HepG2 (cell line): ENCODE measurements around the gene DLL1. TPM values are rescaled to one million over a fixed set of nuclear protein-coding genes. Genes with fewer than 3 reads are reported as not detected.

Experiments used
- ADNP ChIP-seq: sonication (generic); formaldehyde crosslinking; IDR thresholded peaks from 2 replicates; pipeline ENCODE4 v1.4.0; 2020; ENCODE audit warnings: missing genetic modification reagents
- E2F1 ChIP-seq: sonication (generic); formaldehyde crosslinking; IDR thresholded peaks from 2 replicates; pipeline ENCODE4 v1.5.0; 2020; ENCODE audit warnings: missing genetic modification reagents
- E2F5 ChIP-seq: sonication (generic); formaldehyde crosslinking; conservative IDR thresholded peaks from 2 replicates; pipeline ENCODE4 v1.4.0; 2020; ENCODE audit warnings: missing genetic modification reagents
- HNF4G ChIP-seq, 2 experiments: sonication (generic) in 1 of 2; formaldehyde crosslinking in 1 of 2; IDR thresholded peaks; 2 replicates each; pipeline versions ENCODE4 v1.4.0 to v1.6.1; 2011 to 2020; ENCODE audit warnings: borderline replicate concordance in 2 of 2, low read depth in 2 of 2, mild to moderate bottlenecking in 2 of 2, low read length in 1 of 2, missing genetic modification reagents in 1 of 2, moderate library complexity in 1 of 2
- JDP2 ChIP-seq: sonication (generic); formaldehyde crosslinking; IDR thresholded peaks from 2 replicates; pipeline ENCODE4 v1.8.1; 2022; ENCODE audit warnings: missing genetic modification reagents, borderline replicate concordance
- KLF16 ChIP-seq, 2 experiments: sonication (generic) in 1 of 2; formaldehyde crosslinking in 1 of 2; IDR thresholded peaks; 2 replicates each; pipeline versions ENCODE4 v1.6.1 to v1.8.0; 2016 to 2023; ENCODE audit warnings: missing genetic modification reagents in 2 of 2, missing compliant biosample characterization in 1 of 2
- PHF20 ChIP-seq: sonication (generic); formaldehyde crosslinking; IDR thresholded peaks from 2 replicates; pipeline ENCODE4 v1.5.0; 2020; ENCODE audit warnings: mild to moderate bottlenecking, missing genetic modification reagents
- RBAK ChIP-seq: sonication (generic); formaldehyde crosslinking; IDR thresholded peaks from 2 replicates; pipeline ENCODE4 v1.5.1; 2020; ENCODE audit warnings: mild to moderate bottlenecking, missing genetic modification reagents
- TBX2 ChIP-seq: sonication (generic); formaldehyde crosslinking; IDR thresholded peaks from 2 replicates; pipeline ENCODE4 v1.5.0; 2020; ENCODE audit warnings: missing genetic modification reagents, mild to moderate bottlenecking, borderline replicate concordance
- ZBTB38 ChIP-seq: sonication (generic); formaldehyde crosslinking; IDR thresholded peaks from 2 replicates; pipeline ENCODE4 v1.5.1; 2020; ENCODE audit warnings: mild to moderate bottlenecking, missing genetic modification reagents
- ZMYM3 ChIP-seq: sonication (generic); formaldehyde crosslinking; IDR thresholded peaks from 2 replicates; pipeline ENCODE4 v1.5.1; 2020; ENCODE audit warnings: mild to moderate bottlenecking, missing genetic modification reagents
- ZNF234 ChIP-seq: sonication (generic); formaldehyde crosslinking; conservative IDR thresholded peaks from 2 replicates; pipeline ENCODE4 v1.5.1; 2020; ENCODE audit warnings: mild to moderate bottlenecking, missing genetic modification reagents
- ZNF496 ChIP-seq: sonication (generic); formaldehyde crosslinking; IDR thresholded peaks from 2 replicates; pipeline ENCODE4 v1.8.1; 2023; ENCODE audit warnings: mild to moderate bottlenecking, moderate library complexity, missing genetic modification reagents; ENCODE audit not compliant: insufficient replicate concordance
- ZNF512B ChIP-seq: sonication (generic); formaldehyde crosslinking; IDR thresholded peaks from 2 replicates; pipeline ENCODE4 v1.5.1; 2020; ENCODE audit warnings: missing genetic modification reagents, mild to moderate bottlenecking, borderline replicate concordance
- ZNF556 ChIP-seq: sonication (generic); formaldehyde crosslinking; IDR thresholded peaks from 2 replicates; pipeline ENCODE4 v1.4.0; 2020; ENCODE audit warnings: mild to moderate bottlenecking, missing genetic modification reagents, borderline replicate concordance
- ZNF768 ChIP-seq: sonication (generic); formaldehyde crosslinking; IDR thresholded peaks from 2 replicates; pipeline ENCODE4 v1.4.0; 2020; ENCODE audit warnings: missing genetic modification reagents
- ZNF773 ChIP-seq: sonication (generic); formaldehyde crosslinking; IDR thresholded peaks from 2 replicates; pipeline ENCODE4 v1.4.0; 2020; ENCODE audit warnings: missing genetic modification reagents, borderline replicate concordance
- ZNF841 ChIP-seq: sonication (generic); formaldehyde crosslinking; IDR thresholded peaks from 2 replicates; pipeline ENCODE4 v1.8.1; 2023; ENCODE audit warnings: missing genetic modification reagents, borderline replicate concordance
- polyA plus RNA-seq, 8 experiments: library from polyadenylated mRNA; depleted of rRNA in 3 of 8; stranded (reverse) in 7 of 8; unstranded in 1 of 8; fragments of >200 nt; fragmentation: Illumina TruSeq in 4 of 8; extraction: Trizol in 4 of 8; gene quantifications; 2 replicates each; pipeline versions ENCODE4 v1.2.1 to v1.2.3, GENCODE V29; 2011 to 2016; ENCODE audit warnings: low read depth in 4 of 8, missing spikeins in 1 of 8, mixed read lengths in 1 of 8; ENCODE audit not compliant: insufficient read depth in 1 of 8
- total RNA-seq, 5 experiments: library from RNA; depleted of rRNA; stranded (reverse); fragments of >200 nt; fragmentation: Illumina TruSeq; extraction: Trizol; gene quantifications; 2 replicates each; pipeline ENCODE4 v1.2.3, GENCODE V29; 2016; ENCODE audit warnings: low read depth in 1 of 5
- TF ChIP-seq, protein P1 (sequence below): sonication (generic); formaldehyde crosslinking; IDR thresholded peaks from 2 replicates; pipeline ENCODE4 v1.5.1; 2020; ENCODE audit warnings: mild to moderate bottlenecking, missing genetic modification reagents, moderate library complexity
- TF ChIP-seq, protein P2 (sequence below): sonication (generic); formaldehyde crosslinking; IDR thresholded peaks from 2 replicates; pipeline ENCODE4 v1.5.0; 2020; ENCODE audit warnings: missing genetic modification reagents

The DLL1 gene
- total and polyA plus RNA-seq, 2 of the 13 experiments (the other 11 are each of a cell fraction or from before 2014, with no cell fraction given), result not detected

DNA sequence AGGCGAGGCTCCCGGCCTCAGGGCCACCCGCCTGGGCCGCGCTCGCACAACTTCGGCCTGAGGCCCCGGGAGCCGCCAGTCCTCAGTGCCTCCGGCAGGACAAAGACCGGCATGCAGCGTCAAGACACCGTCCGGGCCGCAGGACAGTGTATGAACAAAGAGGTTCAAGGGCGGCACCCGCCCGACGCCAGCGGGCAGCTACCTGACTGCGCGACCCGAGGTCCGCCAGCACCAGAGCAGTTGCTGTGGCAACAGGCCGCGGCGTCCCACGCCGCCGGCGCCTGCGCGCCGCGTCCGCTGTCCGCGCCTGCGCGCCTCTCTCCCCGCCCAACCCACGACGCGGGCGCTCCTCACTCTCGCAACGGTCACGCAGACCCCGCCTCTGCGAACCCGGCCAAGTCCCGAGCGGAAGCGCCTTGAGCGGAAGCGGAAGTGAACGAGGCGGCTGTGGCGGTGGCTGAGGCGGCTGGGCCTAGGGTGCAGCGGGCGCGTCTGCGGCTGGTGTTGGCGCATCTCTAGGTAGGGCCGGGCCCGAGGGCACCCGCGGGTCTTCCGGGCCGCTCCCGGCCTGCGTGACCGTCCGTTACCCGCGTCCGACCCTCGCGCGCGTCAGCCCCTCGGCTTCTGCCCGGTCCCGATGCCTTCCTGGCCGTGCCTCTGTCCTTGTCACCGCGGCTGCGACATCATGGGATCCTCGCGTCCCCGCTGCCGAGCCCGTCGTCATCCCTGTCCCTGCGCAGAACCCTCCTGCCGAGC, 15.6 kb upstream of the DLL1 start, which contains the start of gene FAM120B (continued):
- no peak for TF ChIP-seq ZNF512B (CRISPR knock-in tag)
- no peak for TF ChIP-seq ZNF496 (CRISPR knock-in tag)
- peak; percentile 87 to 94 for TF ChIP-seq KLF16 (CRISPR knock-in tag; IDR thresholded peaks at IDR 0.05)
- TF ChIP-seq ZBTB38, result peak; percentile 89
- no peak; the same call in 1 of the 2 replicates for TF ChIP-seq JDP2
- peak; percentile 99 for TF ChIP-seq PHF20 (CRISPR knock-in tag)
- no peak for TF ChIP-seq HNF4G (IDR thresholded peaks at IDR 0.05; ENCODE audit: borderline replicate concordance, low read depth, low read length)
- peak; percentile 63 for TF ChIP-seq HNF4G (CRISPR knock-in tag; IDR thresholded peaks at IDR 0.05; ENCODE audit: borderline replicate concordance, low read depth)
- TF ChIP-seq ZNF768 (CRISPR knock-in tag), result peak; percentile 59; the same call in 1 of the 2 replicates
- peak; percentile 97; the same call in 1 of the 2 replicates for TF ChIP-seq ZNF773 (CRISPR knock-in tag)
- TF ChIP-seq ZNF234 (CRISPR knock-in tag), result no peak
- TF ChIP-seq, protein P1, sequence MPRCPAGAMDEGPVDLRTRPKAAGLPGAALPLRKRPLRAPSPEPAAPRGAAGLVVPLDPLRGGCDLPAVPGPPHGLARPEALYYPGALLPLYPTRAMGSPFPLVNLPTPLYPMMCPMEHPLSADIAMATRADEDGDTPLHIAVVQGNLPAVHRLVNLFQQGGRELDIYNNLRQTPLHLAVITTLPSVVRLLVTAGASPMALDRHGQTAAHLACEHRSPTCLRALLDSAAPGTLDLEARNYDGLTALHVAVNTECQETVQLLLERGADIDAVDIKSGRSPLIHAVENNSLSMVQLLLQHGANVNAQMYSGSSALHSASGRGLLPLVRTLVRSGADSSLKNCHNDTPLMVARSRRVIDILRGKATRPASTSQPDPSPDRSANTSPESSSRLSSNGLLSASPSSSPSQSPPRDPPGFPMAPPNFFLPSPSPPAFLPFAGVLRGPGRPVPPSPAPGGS (CRISPR knock-in tag), result no peak; the same call in none of the 2 replicates
- TF ChIP-seq TBX2 (CRISPR knock-in tag), result peak; percentile 82
- no peak; the same call in 1 of the 2 replicates for TF ChIP-seq E2F5 (CRISPR knock-in tag)
- TF ChIP-seq ADNP (CRISPR knock-in tag), result no peak
- TF ChIP-seq ZMYM3, result no peak
- peak; percentile 61; the same call in 1 of the 2 replicates for TF ChIP-seq E2F1 (CRISPR knock-in tag)
- TF ChIP-seq RBAK, result no peak
- TF ChIP-seq ZNF556, result peak; percentile 93
- TF ChIP-seq, protein P2, sequence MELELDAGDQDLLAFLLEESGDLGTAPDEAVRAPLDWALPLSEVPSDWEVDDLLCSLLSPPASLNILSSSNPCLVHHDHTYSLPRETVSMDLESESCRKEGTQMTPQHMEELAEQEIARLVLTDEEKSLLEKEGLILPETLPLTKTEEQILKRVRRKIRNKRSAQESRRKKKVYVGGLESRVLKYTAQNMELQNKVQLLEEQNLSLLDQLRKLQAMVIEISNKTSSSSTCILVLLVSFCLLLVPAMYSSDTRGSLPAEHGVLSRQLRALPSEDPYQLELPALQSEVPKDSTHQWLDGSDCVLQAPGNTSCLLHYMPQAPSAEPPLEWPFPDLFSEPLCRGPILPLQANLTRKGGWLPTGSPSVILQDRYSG (CRISPR knock-in tag), result peak; percentile 76
- TF ChIP-seq ZNF841 (CRISPR knock-in tag), result no peak
